Liver (tissue), 3 donors: ENCODE data around the gene APOC1.

Experiments used
- CTCF ChIP-seq: fragments of 150-350 bp; IDR thresholded peaks from 2 replicates; pipeline ENCODE4 v1.5.1; 2017; ENCODE audit warnings: improper control_type of control experiment, low read depth, low read length; ENCODE audit not compliant: missing input control
- FOXA1 ChIP-seq: IDR thresholded peaks from 2 replicates; pipeline ENCODE4 v1.6.1; 2016; ENCODE audit warnings: antibody characterized with exemption
- MAX ChIP-seq: IDR thresholded peaks from 2 replicates; pipeline ENCODE4 v1.6.1; 2016; ENCODE audit warnings: antibody characterized with exemption
- RAD21 ChIP-seq, 2 donors: IDR thresholded peaks; 2 replicates each; pipeline ENCODE4 v1.6.1; 2016; ENCODE audit warnings: antibody characterized with exemption in 2 of 2, mild to moderate bottlenecking in 2 of 2
- REST ChIP-seq: IDR thresholded peaks from 2 replicates; pipeline ENCODE4 v1.6.1; 2016; ENCODE audit warnings: antibody characterized with exemption, mild to moderate bottlenecking
- RXRA ChIP-seq, 2 donors: IDR thresholded peaks; 2 replicates each; pipeline ENCODE4 v1.6.1; 2017 to 2018; ENCODE audit warnings: antibody characterized with exemption in 2 of 2, mild to moderate bottlenecking in 1 of 2
- ZBTB33 ChIP-seq: IDR thresholded peaks from 2 replicates; pipeline ENCODE4 v1.6.1; 2016; ENCODE audit warnings: antibody characterized with exemption
- donor health status: healthy.
- donor health status: healthy.

- TF ChIP-seq RAD21 (IDR thresholded peaks at IDR 0.05) (no peak), CTCF (no peak), ZBTB33 (no peak), REST (no peak), RXRA (IDR thresholded peaks at IDR 0.05) (no peak), FOXA1 (no peak), MAX (no peak)
These were observed 20.4 kb upstream of the APOC1 start for GRCh38 chr19:44894052-44894400.
